Muscle layer of duodenum (tissue), 2 donors: ENCODE data around the gene TNNI2.

Experiments used
- H3K27ac ChIP-seq: one replicate; pipeline ENCODE4 v1.7.0; 2013; ENCODE audit warnings: mild to moderate bottlenecking, low read length
- H3K27me3 ChIP-seq: one replicate; pipeline ENCODE4 v1.7.0; 2013; ENCODE audit warnings: low read depth, mild to moderate bottlenecking, control low read depth, low read length
- H3K36me3 ChIP-seq, 2 donors: one replicate each; pipeline ENCODE4 v1.7.0; 2013; ENCODE audit warnings: low read length in 2 of 2, control low read depth in 1 of 2, mild to moderate bottlenecking in 1 of 2; ENCODE audit not compliant: insufficient read depth in 2 of 2, control insufficient read depth in 1 of 2
- H3K4me1 ChIP-seq, 2 donors: one replicate each; pipeline ENCODE4 v1.7.0; 2013; ENCODE audit warnings: low read length in 2 of 2, mild to moderate bottlenecking in 2 of 2, control low read depth in 1 of 2, moderate library complexity in 1 of 2; ENCODE audit not compliant: insufficient read depth in 2 of 2, control insufficient read depth in 1 of 2
- H3K4me3 ChIP-seq, 2 donors: one replicate each; pipeline ENCODE4 v1.7.0; 2013; ENCODE audit warnings: low read length in 2 of 2, low read depth in 1 of 2, mild to moderate bottlenecking in 1 of 2
- H3K9me3 ChIP-seq, 2 donors: one replicate each; pipeline ENCODE4 v1.7.0; 2013; ENCODE audit warnings: low read length in 2 of 2, control low read depth in 1 of 2, mild to moderate bottlenecking in 1 of 2; ENCODE audit not compliant: control insufficient read depth in 1 of 2
- donor health status: healthy.

TNNI2 gene

DNA sequence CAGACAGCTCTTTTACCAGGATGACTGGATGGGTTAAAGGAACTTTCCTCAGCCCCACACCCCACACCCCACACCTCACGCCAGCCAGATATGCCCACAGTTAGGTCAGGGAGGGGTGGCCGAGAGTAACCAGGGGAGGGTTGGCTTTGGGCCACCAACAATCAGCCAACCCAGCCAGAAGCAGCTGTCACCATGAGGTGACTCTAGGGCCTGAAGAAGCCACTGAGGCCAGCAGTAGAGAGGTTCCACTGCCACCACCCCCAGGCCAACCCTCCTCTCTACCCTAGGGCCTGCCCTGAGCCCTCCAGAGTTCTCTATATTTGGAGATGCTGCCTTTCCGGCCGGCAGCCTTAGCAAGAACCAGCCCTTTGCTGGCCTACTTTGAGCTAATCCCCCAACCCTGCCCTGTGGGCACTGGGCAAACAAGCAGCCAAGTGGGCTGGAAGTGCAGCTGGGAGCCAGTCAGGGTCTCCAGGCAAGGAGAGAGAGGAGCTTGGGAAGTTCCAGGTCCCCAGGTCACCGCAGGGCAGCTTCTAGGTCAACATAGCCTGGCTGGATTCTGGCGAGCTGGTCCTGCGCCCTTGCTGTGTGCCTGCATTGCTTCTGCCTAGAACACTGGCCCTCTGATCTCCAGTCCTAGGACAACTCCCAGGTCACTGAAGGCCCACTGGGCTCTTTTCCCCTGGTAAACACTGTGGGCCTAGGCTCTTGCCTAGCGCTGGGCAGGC is 16.0 kb upstream of the TNNI2 start:
- Histone ChIP-seq H3K27me3 (no peaks in the 10 kb centered on the region), H3K4me3 (no peak overlapping the region), H3K36me3 (no peaks in the 10 kb centered on the region), H3K4me1 (peaks cover 0 to 12% of the 10 kb centered on the region in 2 donors), H3K27ac (no peak overlapping the region), H3K9me3 (peaks cover 7 to 17% of the 10 kb centered on the region in 2 donors)

DNA sequence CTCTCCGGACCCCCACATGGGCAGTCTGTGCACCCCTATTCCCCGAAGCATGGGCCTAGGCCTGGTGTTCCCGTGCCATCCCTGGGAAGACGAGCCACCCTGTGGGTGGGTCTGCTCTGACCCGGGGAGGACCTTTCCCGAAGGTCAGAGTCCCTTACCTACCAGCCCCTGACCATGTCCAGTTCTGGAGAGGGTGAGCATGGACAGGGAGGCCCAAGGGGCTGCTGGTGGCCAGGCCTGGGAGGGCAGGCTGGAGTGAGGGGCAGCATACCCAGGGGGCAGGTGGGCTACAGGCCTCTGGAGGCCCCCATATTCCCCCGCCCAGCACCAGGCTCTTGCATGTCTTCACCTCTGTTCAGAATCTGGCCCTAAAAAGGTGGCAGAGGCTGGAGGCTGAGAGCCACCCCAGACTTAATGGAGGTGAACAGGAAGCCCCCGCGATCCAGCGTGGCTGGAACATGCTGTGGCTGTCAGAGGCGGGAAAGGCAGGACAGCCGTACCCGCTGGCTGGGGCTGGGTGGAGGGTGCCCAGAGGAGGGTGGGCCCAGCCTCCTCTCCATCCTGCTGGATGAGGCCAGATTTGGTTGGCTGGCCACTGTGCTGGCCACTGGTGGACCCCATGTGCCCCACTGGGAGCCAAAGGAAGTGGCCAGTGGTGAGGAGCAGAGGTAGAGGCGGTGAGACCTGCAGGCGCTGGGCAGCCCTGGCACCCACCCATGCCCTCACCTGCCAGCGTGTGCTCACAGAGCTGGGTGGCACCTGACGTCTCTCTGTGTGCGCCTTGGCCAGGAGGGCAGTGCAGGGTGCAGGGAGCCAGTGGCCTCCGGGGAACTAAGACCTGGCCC is 15.2 kb upstream of the TNNI2 start:
- H3K27ac ChIP-seq = no peak overlapping the region

DNA sequence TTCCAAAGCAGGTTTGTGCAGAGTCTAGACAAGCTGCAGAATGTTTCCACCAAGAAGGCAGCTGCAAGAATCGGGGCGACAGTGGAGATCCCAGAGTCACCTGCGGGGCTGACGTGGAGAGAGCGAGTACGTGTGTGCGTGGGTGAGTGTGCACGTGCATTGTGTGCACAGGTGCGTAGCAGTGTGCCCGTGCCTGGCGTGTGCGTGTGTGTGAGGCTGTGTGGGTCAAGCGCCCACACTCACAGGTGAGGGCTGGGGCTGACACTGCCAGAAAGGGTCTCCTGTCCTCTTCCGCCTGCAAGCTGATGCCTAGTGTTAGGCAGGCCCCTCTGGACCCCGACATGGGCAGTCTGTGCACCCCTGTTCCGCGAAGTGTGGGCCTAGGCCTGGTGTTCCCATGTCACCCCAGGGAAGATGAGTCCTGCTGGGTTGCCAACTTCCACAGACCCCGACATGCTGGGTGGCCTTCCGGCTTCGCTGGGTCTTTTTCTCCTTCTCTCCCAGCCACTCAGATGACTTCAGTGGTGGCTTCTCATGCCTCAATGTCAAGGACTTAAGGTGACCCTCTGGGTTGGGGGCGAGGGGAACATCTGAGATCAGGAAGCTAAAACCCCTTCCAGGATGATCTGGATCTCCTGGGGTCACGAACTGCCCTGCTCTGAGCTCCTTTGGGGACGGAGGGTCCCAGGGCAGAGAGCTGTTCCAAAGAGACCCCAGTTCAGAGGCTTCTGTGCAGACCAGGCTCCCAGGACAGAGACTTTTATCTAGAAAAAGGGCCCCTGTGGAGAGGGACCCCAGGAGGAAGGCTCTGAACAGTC is 14.4 kb upstream of the TNNI2 start:
- peaks cover 0 to 1% of the 10 kb centered on the region in 2 donors for H3K9me3 ChIP-seq
- H3K36me3 ChIP-seq = no peaks in the 10 kb centered on the region
- no peaks in the 10 kb centered on the region for H3K27me3 ChIP-seq
- no peak overlapping the region for H3K4me3 ChIP-seq
- H3K27ac ChIP-seq = no peak overlapping the region
- H3K4me1 ChIP-seq = peaks cover 0 to 12% of the 10 kb centered on the region in 2 donors

More for the DNA sequence above, 15.2 kb upstream of the TNNI2 start:
- H3K4me1 ChIP-seq = peaks cover 0 to 12% of the 10 kb centered on the region in 2 donors
- H3K4me3 ChIP-seq = no peak overlapping the region
- H3K9me3 ChIP-seq = peaks cover 4 to 10% of the 10 kb centered on the region in 2 donors
- H3K36me3 ChIP-seq = no peaks in the 10 kb centered on the region
- H3K27me3 ChIP-seq = no peaks in the 10 kb centered on the region

DNA sequence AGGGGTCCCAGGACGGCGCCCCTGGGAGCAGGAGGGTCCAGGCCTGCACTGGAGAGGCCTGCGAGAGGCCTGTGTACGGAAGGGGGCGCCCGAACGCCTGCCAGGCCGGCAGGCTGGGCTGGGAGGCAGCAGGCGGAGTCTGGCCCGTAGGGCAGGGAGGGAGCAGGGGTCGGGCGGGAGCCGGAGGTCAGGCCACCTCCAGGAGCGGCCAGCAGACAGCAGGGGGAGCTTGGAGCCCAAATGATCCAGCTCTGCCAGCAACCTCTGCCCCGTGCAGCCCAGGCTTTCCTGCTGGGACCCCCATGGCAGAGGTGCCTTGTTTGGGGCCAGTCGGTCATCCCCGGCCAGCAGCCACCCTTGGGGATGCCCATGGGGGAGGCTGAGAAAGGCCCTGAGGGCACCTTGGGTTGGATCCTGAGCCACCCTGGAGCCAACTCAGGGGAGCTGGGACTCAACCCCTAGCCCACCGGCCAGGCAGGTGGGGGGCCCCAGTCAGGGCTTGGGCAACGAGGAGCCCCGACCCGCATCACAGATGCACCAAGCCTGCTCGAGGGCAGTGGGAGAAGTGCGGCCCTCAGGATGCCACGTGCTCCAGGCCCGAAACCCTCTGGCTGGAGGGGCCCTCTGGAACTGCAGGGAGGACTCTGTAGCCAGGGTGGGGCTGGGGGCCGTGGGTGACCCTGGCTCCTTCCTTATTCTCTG is 13.6 kb upstream of the TNNI2 start:
- Histone ChIP-seq H3K27me3 (no peaks in the 10 kb centered on the region), H3K4me1 (peaks cover 0 to 12% of the 10 kb centered on the region in 2 donors), H3K36me3 (no peaks in the 10 kb centered on the region), H3K9me3 (no peaks in the 10 kb centered on the region), H3K27ac (no peak overlapping the region), H3K4me3 (no peak overlapping the region)

DNA sequence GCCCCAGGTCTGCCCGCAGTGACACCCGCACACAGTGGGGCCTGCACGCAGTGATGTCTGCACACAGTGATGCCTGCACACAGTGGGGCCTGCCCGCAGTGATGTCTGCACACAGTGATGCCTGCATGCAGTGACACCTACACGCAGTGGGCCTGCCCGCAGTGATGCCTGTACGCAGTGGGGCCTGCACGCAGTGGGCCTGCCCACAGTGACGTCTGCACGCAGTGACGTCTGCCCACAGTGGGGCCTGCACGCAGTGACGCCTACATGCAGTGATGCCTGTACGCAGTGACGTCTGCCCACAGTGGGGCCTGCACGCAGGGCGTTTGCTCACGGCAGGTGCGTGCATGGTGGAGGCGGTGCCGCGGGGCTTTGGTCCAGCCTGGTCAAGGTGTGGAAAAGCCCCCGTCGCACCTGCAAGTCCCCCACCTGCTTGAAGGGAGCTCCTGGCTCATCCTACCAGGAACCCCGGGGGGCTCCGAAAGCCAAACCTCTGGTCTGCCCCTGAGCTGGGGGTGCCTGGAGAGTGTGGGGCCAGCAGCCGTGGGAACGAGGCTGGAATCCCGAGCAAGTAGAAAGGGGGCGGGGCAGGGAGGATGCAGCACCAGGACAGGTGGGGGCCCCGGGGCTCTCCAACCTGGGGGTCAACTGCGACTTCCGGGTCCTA is 12.9 kb upstream of the TNNI2 start:
- Histone ChIP-seq H3K9me3 (no peaks in the 10 kb centered on the region), H3K4me3 (no peak overlapping the region), H3K36me3 (no peaks in the 10 kb centered on the region), H3K27ac (no peak overlapping the region), H3K27me3 (no peaks in the 10 kb centered on the region), H3K4me1 (peaks cover 0 to 12% of the 10 kb centered on the region in 2 donors)

DNA sequence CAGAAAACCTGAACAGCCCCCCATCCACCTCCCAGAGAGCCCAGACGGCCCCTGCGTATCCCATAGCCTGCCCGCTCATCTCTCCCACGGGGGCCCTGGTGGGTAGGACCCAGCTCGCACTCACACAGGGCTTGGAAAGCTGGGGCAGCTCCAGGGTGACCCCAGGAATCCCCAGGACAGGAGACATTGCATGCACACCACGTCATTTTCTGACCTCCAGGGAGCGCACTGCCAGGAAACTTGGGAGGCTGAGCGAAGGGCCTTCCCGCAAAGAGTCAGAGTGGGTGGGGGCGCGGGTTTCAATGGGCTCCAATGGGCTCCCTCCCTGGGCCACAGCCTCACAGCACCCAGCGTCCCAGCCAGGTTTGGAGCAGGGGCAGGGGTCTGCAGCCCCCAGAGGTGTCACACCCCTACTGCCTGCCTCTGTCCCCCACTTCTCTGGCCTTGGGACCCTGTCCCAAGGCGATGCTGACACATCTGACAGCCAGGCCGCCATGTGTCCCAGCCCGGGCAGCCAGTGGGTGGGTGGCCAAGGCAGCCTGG is 12.2 kb upstream of the TNNI2 start:
- no peaks in the 10 kb centered on the region for H3K36me3 ChIP-seq

DNA sequence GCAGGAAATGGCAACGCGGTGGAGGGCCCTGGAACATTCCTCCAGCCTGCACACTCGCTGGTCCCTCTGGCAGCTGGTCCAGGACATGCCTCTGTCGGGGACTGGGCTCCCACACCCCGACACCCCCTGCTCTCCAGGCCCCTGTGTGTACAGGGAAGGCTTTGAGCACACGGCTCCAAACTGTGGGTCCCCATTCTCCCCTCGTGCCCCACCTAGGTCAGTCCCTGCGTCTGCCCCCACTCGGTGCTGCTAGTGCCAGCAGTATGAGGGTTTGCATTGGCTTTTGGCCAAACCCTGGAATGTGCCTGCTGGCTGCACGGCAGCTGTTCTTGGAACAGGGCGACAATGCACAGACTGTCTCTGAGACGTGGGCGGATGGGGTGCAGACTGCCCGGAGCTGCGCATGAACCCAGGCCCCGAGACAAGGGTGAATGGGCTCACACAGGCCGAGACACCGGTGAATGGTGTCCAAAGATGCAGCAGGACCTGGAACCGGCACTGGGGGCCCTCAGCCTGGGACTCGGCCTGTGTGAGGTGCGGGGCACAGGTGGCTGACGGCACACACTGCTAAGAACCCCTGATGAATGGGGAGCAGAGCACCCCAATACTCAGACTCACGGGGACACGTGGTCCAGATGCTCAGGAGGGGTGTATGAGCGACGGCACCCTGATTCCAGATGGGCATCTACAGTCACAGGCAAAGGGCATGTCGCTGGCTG is 11.5 kb upstream of the TNNI2 start:
- peaks cover 0 to 17% of the 10 kb centered on the region in 2 donors for H3K4me1 ChIP-seq
- no peaks in the 10 kb centered on the region for H3K9me3 ChIP-seq
- no peak overlapping the region for H3K4me3 ChIP-seq
- H3K27ac ChIP-seq = no peak overlapping the region
- H3K36me3 ChIP-seq = no peaks in the 10 kb centered on the region
- H3K27me3 ChIP-seq = no peaks in the 10 kb centered on the region

More for the DNA sequence above, 12.2 kb upstream of the TNNI2 start:
- H3K4me3 ChIP-seq = no peak overlapping the region
- H3K9me3 ChIP-seq = no peaks in the 10 kb centered on the region
- no peak overlapping the region for H3K27ac ChIP-seq
- H3K27me3 ChIP-seq = no peaks in the 10 kb centered on the region
- H3K4me1 ChIP-seq = peaks cover 0 to 12% of the 10 kb centered on the region in 2 donors

DNA sequence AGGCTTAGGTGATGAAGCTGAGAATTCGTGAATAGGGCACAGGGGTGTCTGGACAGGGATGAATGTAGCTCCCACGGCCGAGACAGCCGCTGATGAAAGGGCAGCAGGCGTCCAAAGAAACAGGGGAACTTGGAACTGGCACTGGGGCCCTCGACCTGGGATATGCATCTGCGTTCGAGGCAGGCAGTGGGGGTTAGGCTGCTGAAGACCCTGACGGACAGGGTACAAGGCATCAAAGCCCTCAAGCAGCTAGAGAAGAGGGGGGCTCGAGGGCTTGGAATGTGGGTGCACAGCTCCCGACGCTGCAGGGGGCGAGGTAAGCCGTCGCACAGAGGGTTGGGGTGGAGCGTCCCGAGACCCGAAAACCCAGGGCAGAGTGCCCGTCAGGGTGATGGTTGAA is 10.8 kb upstream of the TNNI2 start:
- Histone ChIP-seq H3K4me1 (peaks cover 0 to 21% of the 10 kb centered on the region in 2 donors), H3K36me3 (no peaks in the 10 kb centered on the region), H3K27me3 (no peaks in the 10 kb centered on the region), H3K27ac (no peak overlapping the region), H3K4me3 (no peak overlapping the region), H3K9me3 (no peaks in the 10 kb centered on the region)

DNA sequence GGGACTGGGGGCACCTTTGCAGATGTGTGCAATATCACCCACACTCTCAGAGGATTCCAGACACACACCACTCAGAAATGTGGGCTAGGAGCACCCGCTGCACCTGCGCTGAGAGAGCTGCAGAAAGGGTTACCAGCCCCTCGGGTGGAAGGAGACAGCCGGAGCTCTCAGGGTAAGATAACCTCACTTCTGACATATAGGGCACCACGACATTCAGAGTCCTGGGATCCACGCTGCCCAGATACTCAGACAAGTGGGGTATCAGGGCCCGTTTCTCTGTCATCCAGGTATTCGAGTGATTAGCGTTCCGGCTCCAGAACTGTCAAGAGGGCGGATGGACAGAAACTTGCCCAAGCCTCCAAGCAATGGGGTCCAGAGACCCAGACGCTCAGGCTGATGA is 10.2 kb upstream of the TNNI2 start:
- no peak overlapping the region for H3K27ac ChIP-seq
- no peaks in the 10 kb centered on the region for H3K9me3 ChIP-seq
- peaks cover 0 to 21% of the 10 kb centered on the region in 2 donors for H3K4me1 ChIP-seq
- H3K4me3 ChIP-seq = no peak overlapping the region
- H3K36me3 ChIP-seq = no peaks in the 10 kb centered on the region
- H3K27me3 ChIP-seq = no peaks in the 10 kb centered on the region
